ENCODE data around the gene MRGPRD.
"Not testable (repeated sequence)": the region's sequence is repeated elsewhere in the genome, so short reads cannot be mapped to it uniquely, and the experiment has no call there.

The MRGPRD gene

GRCh38 chr11:68978626-68978930, 2.2 kb downstream of the MRGPRD start:
- no peak overlapping the region for H3K27ac ChIP-seq
- no peak for TF ChIP-seq CTCF (conservative IDR thresholded peaks at IDR 0.05)
- TF ChIP-seq ZFX (IDR thresholded peaks at IDR 0.05) = no peak

DNA sequence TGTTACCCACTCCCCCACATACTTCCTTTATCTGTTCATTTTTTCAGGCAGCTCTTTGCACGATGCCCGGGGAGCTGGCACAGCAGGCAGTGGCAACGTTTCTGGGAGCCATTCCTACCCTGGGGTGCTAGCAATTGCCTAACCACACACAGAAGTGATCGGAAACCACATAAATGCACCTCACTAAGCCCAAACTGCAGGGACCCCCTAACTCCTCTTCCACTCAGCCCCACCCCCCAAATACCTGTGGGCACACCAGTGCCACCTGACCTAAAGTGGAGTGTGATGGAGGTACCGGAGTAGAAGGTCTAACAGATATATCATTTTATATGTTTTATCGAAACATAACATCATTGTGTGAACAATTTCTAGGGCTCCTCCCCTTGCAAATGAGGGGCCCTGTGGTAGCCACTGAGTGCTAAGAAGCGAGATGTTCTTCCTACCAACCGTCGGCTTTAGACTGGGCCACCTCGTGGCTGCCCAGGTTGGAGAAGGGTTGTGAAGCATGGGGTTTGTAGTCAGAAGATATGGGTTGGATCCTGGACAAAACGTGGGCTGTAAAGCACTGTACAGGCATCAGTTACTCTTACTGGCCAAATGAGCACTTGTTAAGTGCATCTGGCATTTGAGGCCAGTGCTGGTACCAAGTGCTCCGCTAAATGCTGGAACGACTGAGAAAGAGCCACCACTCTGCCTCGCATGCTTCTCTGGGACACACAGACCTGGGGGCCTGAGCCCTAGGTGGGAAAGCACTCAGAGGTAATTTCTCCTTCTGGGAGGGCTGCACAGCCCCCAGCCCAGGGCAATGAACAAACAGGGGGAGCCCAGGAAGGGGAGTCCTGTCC, 2.8 kb downstream of the MRGPRD start:
- TF ChIP-seq CTCF (conservative IDR thresholded peaks at IDR 0.05) (no peak), ZFX (IDR thresholded peaks at IDR 0.05) (no peak)
- H3K27ac ChIP-seq = no peak overlapping the region

GRCh38 chr11:68976563-68976962, 4.2 kb downstream of the MRGPRD start:
- no peak for TF ChIP-seq CTCF (conservative IDR thresholded peaks at IDR 0.05)
- TF ChIP-seq ZFX (IDR thresholded peaks at IDR 0.05) = no peak
- no peak overlapping the region for H3K27ac ChIP-seq

DNA sequence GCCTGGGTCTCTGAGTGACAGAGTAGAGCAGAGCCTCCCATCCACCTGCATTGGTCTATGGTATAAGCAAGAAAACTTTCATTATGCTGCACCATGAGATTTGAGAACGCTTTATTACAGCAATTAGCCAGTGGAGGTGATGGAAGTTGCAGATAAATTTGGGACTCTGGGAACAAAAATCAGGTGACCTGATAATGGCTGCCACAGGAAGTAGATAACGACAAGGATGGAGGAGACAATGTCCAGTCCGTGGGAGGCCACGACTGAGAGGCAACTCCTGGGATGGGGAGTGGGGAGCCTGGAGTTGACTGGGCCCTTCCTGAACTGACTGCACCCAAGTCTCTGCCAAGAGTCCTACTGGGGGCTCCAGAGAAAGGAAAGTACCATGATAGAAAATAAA, 4.7 kb downstream of the MRGPRD start:
- H3K27ac ChIP-seq = no peak overlapping the region
- no peak for TF ChIP-seq ZFX (IDR thresholded peaks at IDR 0.05)
- TF ChIP-seq CTCF (conservative IDR thresholded peaks at IDR 0.05) = no peak

- H3K27ac ChIP-seq = peak overlapping the region; percentile 6; the same call in 1 of the 2 replicates
- no peak for TF ChIP-seq ZFX (IDR thresholded peaks at IDR 0.05)
- TF ChIP-seq CTCF (conservative IDR thresholded peaks at IDR 0.05) = no peak
Measured at GRCh38 chr11:68974421-68975194, 6.2 kb downstream of the MRGPRD start.

DNA sequence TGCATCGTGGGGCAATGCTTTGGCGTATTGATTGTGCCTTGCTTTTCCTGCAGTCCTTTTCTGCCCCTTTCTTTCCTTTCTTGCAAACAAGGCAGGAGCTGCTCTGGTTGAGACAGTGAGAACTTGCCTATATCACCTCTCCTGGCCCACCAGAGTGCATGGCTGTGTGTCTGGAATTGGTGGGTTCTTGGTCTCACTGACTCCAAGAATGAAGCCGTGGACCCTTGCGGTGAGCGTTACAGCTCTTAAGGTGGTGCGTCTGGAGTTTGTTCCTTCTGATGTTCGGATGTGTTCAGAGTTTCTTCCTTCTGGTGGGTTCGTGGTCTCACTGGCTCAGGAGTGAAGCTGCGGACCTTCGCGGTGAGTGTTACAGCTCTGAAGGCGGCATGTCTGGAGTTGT, 7.1 kb downstream of the MRGPRD start:
- H3K27ac ChIP-seq = not testable (repeated sequence)

DNA sequence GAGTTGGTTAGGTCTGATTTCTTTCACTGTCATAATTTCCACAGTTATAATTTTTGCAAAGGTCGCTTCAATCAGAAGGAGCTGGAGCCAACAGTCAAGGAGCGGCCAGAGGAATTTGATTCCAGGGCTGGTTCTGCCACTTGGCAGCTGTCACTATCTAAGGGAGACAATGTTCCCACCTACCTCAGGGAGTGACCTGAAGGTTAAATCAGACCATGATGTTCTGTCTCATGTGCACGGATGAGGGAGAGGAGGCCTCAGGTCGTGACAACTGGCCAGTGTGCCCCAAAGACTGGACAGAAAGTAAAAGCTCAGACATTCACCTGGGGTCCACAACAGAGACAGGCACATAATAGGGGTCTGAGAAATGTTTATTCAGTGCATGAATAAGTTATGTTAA, 7.6 kb downstream of the MRGPRD start:
- no peak for TF ChIP-seq CTCF (conservative IDR thresholded peaks at IDR 0.05)
- no peak for TF ChIP-seq ZFX (IDR thresholded peaks at IDR 0.05)
- peak overlapping the region; percentile 5; the same call in 1 of the 2 replicates for H3K27ac ChIP-seq
